ENCODE results near the gene HGD.

HGD gene

GRCh38 chr3:120596116-120596852 is 85.8 kb downstream of the HGD start, which contains the start of gene NDUFB4:
Gene NDUFB4, plus strand, starts transcription at chr3:120596336. Its CDS starts 24 bp downstream, at chr3:120596360.
- DNase-seq (ENCODE audit: low read depth in 2 of 2): peak; percentile 99
- no peak for TF ChIP-seq CTCF (IDR thresholded peaks at IDR 0.05; ENCODE audit: low read depth, low read length)
- peak within 1 kb of the TSS; percentile 78 to 83 for H3K4me3 ChIP-seq (replicated peaks in 1 of 2; ENCODE audit: low read depth in 2 of 2, low read length in 2 of 2)

- TF ChIP-seq CTCF (IDR thresholded peaks at IDR 0.05; ENCODE audit: low read depth, low read length): no peak
- no peak for DNase-seq (ENCODE audit: low read depth in 2 of 2)
- peak overlapping the region; percentile 78 to 83 for H3K4me3 ChIP-seq (replicated peaks in 1 of 2; ENCODE audit: low read depth in 2 of 2, low read length in 2 of 2)
Measured at GRCh38 chr3:120595788-120596115, 86.3 kb downstream of the HGD start.

GRCh38 chr3:120587332-120587975 is 94.6 kb downstream of the HGD start:
- DNase-seq (ENCODE audit: low read depth in 2 of 2): no peak
- TF ChIP-seq CTCF (IDR thresholded peaks at IDR 0.05; ENCODE audit: low read depth, low read length): no peak
- H3K4me3 ChIP-seq (replicated peaks in 1 of 2; ENCODE audit: low read depth in 2 of 2, low read length in 2 of 2): no peak overlapping the region
